Activated CD4-positive, alpha-beta T cell treated with anti-CD3 and anti-CD28 coated beads, Interleukin-2, amount 50 U/mL, for 16 hours (primary cell): ENCODE measurements around the gene DDAH1.

ENCODE experiments used
- DNase-seq: peaks from one replicate; pipeline ENCODE4 v3.0.0-alpha.2; 2020

Gene DDAH1

DNA sequence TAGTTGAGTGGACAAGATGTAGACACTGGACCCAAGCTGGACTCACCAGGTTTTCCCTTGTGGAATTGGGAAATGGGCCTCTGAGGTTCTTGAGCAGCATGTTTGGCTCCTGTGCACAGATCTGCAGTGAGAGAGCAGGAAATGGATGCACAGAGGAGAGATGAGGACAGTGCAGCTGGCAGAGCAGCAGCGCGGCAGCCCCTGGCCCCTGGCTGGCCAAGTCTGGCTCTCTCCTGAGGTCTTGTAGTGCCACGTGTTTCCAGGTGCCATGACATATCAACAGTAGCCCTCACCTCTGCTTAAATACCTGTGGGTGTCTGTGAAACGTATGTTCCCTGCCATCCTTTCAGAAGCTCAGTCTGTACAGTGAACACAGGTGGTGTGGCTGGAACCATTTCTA lies 169.3 kb downstream of the DDAH1 start:
- no peak for DNase-seq

GRCh38 chr1:85295006-85295431 lies 169.9 kb downstream of the DDAH1 start:
- no peak for DNase-seq

DNA sequence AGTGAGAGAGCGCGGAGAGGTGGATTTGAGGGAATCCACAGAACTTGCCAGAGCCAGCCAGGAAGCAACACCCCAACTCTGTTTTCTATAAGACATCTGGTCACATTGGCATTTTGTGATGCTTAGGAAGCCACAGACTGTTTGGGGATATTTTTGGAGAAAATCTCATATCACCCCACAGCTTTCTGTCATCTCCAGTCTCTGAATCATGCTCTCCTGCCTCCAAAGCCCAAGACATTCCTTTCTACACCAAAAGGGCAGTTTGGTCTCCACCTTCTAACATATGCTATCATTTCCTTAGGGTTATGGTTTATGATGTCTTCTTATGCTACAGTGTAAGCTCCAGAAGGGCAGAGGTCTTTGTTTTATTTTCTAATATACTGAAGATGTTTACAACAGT lies 174.1 kb downstream of the DDAH1 start:
- DNase-seq, result no peak

DNA sequence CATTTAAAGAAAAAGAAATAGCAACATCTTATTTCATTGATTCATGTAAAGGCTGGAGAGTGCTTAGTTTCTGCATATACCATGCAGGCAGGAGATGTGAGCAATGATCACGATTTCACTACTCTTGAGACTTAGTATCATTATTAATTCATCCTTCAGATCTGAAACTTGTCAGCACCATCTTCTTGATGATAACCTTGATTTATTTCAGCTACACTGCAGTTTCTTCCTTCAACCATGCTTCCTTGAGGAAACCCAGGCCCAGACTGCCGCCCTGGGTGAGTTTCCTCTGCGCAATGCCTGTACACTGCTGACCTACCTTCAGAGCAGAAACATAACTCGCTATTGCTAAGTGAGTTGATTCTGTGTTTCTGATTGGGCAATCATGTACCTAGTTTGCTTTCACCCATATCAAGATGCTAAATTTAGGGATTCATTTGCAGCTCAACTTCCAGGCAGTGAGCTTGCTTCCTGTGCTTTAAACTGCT lies 175.1 kb downstream of the DDAH1 start:
- no peak for DNase-seq

DNA sequence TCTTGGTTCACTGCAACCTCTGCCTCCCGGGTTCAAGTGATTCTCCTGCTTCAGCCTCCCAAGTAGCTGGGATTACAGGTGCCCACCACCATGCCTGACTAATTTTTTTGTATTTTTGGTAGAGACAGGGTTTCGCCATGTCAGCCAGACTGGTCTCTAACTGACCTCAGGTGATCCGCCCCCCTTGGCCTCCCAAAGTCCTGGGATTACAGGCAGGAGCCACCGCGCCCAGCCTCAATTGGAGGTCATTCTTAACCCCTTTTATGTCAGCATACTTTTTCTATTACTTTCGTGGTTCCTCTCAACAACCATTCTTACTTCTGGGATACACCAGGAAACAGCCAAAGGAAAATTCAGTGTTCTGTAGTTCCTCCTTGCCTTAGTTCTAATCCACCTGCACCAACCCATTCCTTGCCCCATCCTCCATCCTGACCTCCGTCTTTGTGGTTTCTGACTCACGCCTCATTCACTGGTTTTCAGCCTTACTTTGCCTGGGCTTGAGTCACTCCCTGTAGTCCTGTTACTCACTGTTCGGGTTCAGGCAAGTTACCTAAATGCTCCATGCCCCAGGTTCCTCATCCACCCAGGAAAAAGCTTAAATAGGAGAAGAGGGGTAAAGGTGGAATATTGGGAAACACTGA lies 175.6 kb downstream of the DDAH1 start:
- peak; percentile 44 for DNase-seq

- no peak for DNase-seq
These were observed 180.8 kb downstream of the DDAH1 start for GRCh38 chr1:85284202-85284601.

DNA sequence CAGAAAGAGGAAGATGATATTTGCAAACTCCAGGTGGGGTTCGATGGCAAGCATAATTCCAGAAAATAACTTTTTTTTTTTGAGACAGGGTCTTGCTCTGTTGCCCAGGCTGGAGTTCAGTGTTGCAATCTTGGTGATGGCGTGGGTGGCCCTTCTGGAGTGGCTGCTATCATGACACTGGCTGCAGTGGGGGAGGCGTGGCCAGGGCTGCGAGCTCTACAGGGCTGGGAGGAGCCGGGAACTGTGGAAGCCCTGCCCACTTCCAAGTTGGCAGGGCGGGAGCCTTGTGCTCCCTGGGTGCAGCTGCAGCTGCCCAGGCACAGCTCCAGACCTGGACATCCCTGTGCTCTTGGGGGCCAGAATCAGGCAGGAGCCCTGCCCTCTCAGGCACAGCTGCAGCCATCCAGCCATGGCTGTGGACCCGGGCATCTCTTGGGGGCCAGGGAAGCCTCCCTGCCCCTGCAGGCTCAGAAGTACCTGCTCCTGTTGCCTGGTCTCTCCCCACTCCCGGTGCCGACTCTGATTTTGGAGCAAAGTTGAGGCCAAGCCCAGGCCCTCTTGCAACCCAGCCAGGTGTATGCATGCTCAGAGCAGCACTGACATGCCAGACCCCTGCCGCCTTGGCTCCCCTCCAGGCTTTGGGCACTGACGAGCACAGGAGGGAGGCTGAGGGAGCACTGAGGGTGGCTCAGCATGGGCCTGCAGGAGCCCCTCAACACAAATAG lies 181.3 kb downstream of the DDAH1 start:
- DNase-seq, result no peak

- no peak for DNase-seq
These were observed 182.5 kb downstream of the DDAH1 start for GRCh38 chr1:85282424-85282823.

GRCh38 chr1:85280636-85281035 lies 184.3 kb downstream of the DDAH1 start:
- no peak for DNase-seq

GRCh38 chr1:85279458-85280080 lies 185.4 kb downstream of the DDAH1 start:
- DNase-seq, result no peak

- peak; percentile 84 for DNase-seq
These were observed 186.1 kb downstream of the DDAH1 start for GRCh38 chr1:85278853-85279314.

- no peak for DNase-seq
These were observed 187.2 kb downstream of the DDAH1 start for GRCh38 chr1:85277802-85278201.

- no peak for DNase-seq
These were observed 187.8 kb downstream of the DDAH1 start for GRCh38 chr1:85276978-85277639.

DNA sequence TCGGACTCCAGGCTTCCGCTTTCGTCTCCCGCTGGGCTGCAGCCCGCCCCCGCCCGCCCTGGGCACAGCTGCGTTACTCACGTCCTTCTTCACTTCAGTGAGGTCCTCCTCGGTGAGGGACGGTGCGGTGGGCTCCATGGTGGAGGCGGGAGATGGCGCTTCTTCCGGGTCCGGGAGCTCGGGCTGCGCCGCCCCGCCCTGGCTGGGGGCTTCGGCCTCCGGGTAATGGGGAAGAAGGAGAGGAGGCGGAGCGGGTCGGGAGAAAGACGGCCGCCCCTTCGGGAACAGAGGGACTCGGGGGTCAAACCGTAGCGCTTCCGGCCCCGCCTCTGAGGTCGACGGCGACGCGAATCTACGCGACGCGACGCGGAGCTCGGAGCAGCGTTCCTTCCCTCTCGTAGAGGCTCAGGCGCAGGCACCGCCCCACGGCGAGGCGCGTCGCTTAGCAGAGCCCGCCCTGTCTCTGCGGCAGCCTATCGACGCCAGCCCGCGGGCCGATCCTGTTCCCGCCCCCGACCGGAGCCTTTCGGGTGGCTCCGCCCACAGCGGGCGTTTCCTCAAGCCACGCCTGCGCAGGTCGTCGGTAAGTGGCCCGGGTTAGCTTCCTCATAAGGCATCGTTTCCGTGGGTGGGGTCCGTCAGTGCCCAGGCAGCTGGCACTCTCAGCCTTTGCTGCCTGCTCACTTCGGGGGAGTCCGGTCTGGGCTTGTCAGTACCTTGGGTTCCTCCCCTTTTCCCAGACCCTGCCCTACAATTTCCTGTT lies 188.6 kb downstream of the DDAH1 start, which contains the start of gene BCL10:
Gene BCL10, minus strand, starts transcription at position 418 of the 763 bp plus-strand sequence. Its CDS starts 280 bp downstream, at position 138.
- DNase-seq, result peak; percentile 98

GRCh38 chr1:85275701-85276214 lies 189.2 kb downstream of the DDAH1 start:
- no peak for DNase-seq

DNA sequence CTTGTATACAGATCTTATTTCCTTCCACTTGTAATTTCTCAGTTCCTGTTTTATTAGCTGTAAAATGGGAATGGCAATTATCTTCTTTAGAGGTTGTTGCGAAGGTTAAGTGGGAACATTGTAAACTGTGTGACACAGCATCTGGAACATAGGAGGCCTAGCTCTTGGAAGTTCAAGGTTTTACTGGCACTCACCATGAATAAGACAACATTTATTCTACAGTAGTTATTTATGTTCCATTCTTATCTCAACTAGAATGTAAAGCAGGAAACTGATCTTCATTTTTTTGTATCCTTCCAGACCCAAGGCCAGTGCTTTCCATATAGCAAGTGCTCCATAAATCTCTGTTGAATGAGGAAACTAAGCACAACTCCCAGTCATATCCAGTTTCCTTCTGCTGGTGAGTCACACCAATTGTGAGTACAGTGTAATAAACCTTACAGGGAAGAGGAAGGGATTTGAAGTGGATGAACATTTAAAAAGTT lies 189.9 kb downstream of the DDAH1 start:
- DNase-seq, result no peak

DNA sequence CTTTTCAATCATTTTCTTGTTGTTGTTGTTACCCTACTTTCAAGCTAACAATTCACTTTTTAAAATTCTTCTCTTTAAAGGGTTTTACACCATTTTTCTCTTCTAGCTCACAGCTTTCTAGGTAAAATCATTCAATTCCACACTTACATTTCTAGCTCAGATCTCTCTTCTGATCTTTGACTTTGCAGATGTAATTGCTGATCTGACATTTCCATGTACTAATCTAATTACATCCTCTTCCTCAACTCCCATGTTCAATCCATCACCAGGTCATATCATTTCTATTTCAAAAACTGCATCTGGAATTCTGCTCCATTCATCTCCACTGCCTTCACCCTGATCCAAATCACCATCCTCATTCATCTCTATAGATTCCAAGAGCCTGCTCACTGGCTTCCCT lies 191.6 kb downstream of the DDAH1 start:
- DNase-seq, result no peak

DNA sequence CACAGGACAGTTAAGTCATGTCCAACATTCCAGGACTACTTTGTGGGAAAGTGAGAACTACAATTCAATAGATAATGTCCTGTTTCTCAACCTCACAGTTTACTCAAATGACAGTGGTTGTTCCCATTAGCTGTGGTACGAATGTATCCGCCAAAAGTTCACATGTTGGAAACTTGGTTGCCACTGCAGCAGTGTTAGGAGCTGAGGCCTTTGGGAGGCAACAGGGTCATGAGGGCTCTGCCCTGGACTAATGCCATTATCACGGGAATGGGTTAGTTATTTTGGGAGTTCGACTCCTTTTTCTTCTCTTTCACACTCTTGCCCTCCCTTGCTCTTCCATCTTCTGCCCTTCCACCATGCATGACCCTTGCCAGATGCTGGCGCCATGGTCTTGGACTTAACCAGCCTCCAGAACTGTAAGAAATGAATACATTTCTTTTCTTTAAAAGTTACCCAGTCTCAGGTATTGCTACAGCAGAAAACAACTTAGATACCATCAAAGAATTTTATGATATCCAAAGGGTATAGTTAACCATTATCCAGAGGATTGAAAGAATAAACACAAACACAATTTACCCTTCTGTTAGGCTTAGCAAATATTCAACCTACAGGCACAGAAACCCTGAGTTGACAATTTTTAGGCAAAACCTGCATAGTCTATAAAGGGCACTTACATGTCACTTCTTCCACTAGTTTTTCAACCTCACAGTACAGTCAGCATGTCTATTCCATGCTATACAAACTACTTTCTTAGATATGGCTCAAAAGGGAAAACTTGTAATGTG lies 196.0 kb downstream of the DDAH1 start:
- DNase-seq, result no peak
